Measurements from ENCODE around the gene TSHZ1.

Gene TSHZ1

GRCh38 chr18:75201282-75202270 is 9.0 kb upstream of the TSHZ1 start:
- no peaks in the 10 kb centered on the region for H3K36me3 ChIP-seq (ENCODE audit: insufficient read depth, low read length)
- H3K9me2 ChIP-seq (ENCODE audit: low read depth, low read length) = no peaks in the 10 kb centered on the region
- no peaks in the 10 kb centered on the region for H3K79me2 ChIP-seq (ENCODE audit: insufficient read depth, low read length)
- H4K20me1 ChIP-seq (ENCODE audit: insufficient read depth, low read length) = no peaks in the 10 kb centered on the region
- H3K9ac ChIP-seq (ENCODE audit: low read length) = no peak overlapping the region
- H3K4me1 ChIP-seq (ENCODE audit: insufficient read depth, low read length, severe bottlenecking) = no peaks in the 10 kb centered on the region
- no peak overlapping the region for H3K4me3 ChIP-seq (ENCODE audit: low read depth, low read length, poor library complexity, severe bottlenecking)
- no peak overlapping the region for H3K27ac ChIP-seq (ENCODE audit: low read depth, low read length, poor library complexity, severe bottlenecking)
- no peak for TF ChIP-seq CTCF (IDR thresholded peaks at IDR 0.05; ENCODE audit: low read length)
- TF ChIP-seq EZH2 (IDR thresholded peaks at IDR 0.05; ENCODE audit: borderline replicate concordance, low read length) = no peak
- no peaks in the 10 kb centered on the region for H3K9me3 ChIP-seq (ENCODE audit: low read length)
- H3K27me3 ChIP-seq (ENCODE audit: insufficient read depth, low read length) = no peaks in the 10 kb centered on the region
- no peak overlapping the region for H3K4me2 ChIP-seq (ENCODE audit: low read length)
- no peak overlapping the region for H2AFZ ChIP-seq (ENCODE audit: low read length)
- no peaks in the 10 kb centered on the region; the same call in 1 of the 2 replicates for H3F3A ChIP-seq (ENCODE audit: insufficient read depth, low read length)

- no peaks in the 10 kb centered on the region for H4K20me1 ChIP-seq (ENCODE audit: insufficient read depth, low read length)
- no peaks in the 10 kb centered on the region for H3K36me3 ChIP-seq (ENCODE audit: insufficient read depth, low read length)
- no peaks in the 10 kb centered on the region for H3K9me3 ChIP-seq (ENCODE audit: low read length)
- H3K4me2 ChIP-seq (ENCODE audit: low read length) = no peak overlapping the region
- no peak overlapping the region for H3K9ac ChIP-seq (ENCODE audit: low read length)
- H2AFZ ChIP-seq (ENCODE audit: low read length) = no peak overlapping the region
- no peak overlapping the region for H3K4me3 ChIP-seq (ENCODE audit: low read depth, low read length, poor library complexity, severe bottlenecking)
- no peaks in the 10 kb centered on the region for H3K79me2 ChIP-seq (ENCODE audit: insufficient read depth, low read length)
- peaks cover 4% of the 10 kb centered on the region for H3K4me1 ChIP-seq (ENCODE audit: insufficient read depth, low read length, severe bottlenecking)
- no peak overlapping the region for H3K27ac ChIP-seq (ENCODE audit: low read depth, low read length, poor library complexity, severe bottlenecking)
- no peak for TF ChIP-seq EZH2 (IDR thresholded peaks at IDR 0.05; ENCODE audit: borderline replicate concordance, low read length)
- no peak for TF ChIP-seq CTCF (IDR thresholded peaks at IDR 0.05; ENCODE audit: low read length)
- no peaks in the 10 kb centered on the region for H3K9me2 ChIP-seq (ENCODE audit: low read depth, low read length)
- H3K27me3 ChIP-seq (ENCODE audit: insufficient read depth, low read length) = 0 out of 2 replicates have a peak, but pooled peaks cover 5% of the 10 kb centered on the region
- no peaks in the 10 kb centered on the region; the same call in 1 of the 2 replicates for H3F3A ChIP-seq (ENCODE audit: insufficient read depth, low read length)
Measured at GRCh38 chr18:75202696-75203365, 7.8 kb upstream of the TSHZ1 start.

GRCh38 chr18:75203416-75204268 is 7.0 kb upstream of the TSHZ1 start:
- H2AFZ ChIP-seq (ENCODE audit: low read length) = no peak overlapping the region
- no peak overlapping the region for H3K27ac ChIP-seq (ENCODE audit: low read depth, low read length, poor library complexity, severe bottlenecking)
- no peaks in the 10 kb centered on the region for H3K36me3 ChIP-seq (ENCODE audit: insufficient read depth, low read length)
- H3K9me2 ChIP-seq (ENCODE audit: low read depth, low read length) = no peaks in the 10 kb centered on the region
- H3K27me3 ChIP-seq (ENCODE audit: insufficient read depth, low read length) = 0 out of 2 replicates have a peak, but pooled peaks cover 5% of the 10 kb centered on the region
- H3K4me3 ChIP-seq (ENCODE audit: low read depth, low read length, poor library complexity, severe bottlenecking) = no peak overlapping the region
- TF ChIP-seq CTCF (IDR thresholded peaks at IDR 0.05; ENCODE audit: low read length) (no peak), EZH2 (IDR thresholded peaks at IDR 0.05; ENCODE audit: borderline replicate concordance, low read length) (no peak)
- H3K4me1 ChIP-seq (ENCODE audit: insufficient read depth, low read length, severe bottlenecking) = peaks cover 12% of the 10 kb centered on the region
- no peaks in the 10 kb centered on the region for H3K9me3 ChIP-seq (ENCODE audit: low read length)
- H3K4me2 ChIP-seq (ENCODE audit: low read length) = no peak overlapping the region
- no peaks in the 10 kb centered on the region for H4K20me1 ChIP-seq (ENCODE audit: insufficient read depth, low read length)
- H3F3A ChIP-seq (ENCODE audit: insufficient read depth, low read length) = no peaks in the 10 kb centered on the region; the same call in 1 of the 2 replicates
- no peaks in the 10 kb centered on the region for H3K79me2 ChIP-seq (ENCODE audit: insufficient read depth, low read length)
- H3K9ac ChIP-seq (ENCODE audit: low read length) = no peak overlapping the region
